Testis (tissue), 3 donors: Measurements from ENCODE around the gene KBTBD6. TPM values are rescaled to one million over a fixed set of nuclear protein-coding genes. Genes with fewer than 3 reads are reported as not detected.

Experiments
- DNase-seq: peaks from one replicate; pipeline ENCODE4 v3.0.0-alpha.2; 2019
- H3K27ac ChIP-seq, 2 donors: fragments of 200-600 bp; sonication (generic); one replicate each; pipeline ENCODE4 v1.5.1; 2019
- H3K27me3 ChIP-seq: fragments of 200-600 bp; sonication (generic); one replicate; pipeline ENCODE4 v1.5.1; 2019
- H3K36me3 ChIP-seq: fragments of 200-600 bp; sonication (generic); one replicate; pipeline ENCODE4 v1.5.1; 2017; ENCODE audit warnings: low read depth; ENCODE audit errors: missing control alignments
- H3K4me1 ChIP-seq: fragments of 200-600 bp; sonication (generic); one replicate; pipeline ENCODE4 v1.5.1; 2019
- H3K4me3 ChIP-seq, 2 donors: fragments of 200-600 bp; sonication (generic); one replicate each; pipeline ENCODE4 v1.5.1; 2017 to 2019
- H3K9me3 ChIP-seq: fragments of 200-600 bp; sonication (generic); one replicate; pipeline ENCODE4 v1.5.1; 2017
- POLR2A ChIP-seq: fragments of 450-650 bp; IDR thresholded peaks from one replicate; pipeline ENCODE4 v1.6.1; 2017; ENCODE audit warnings: antibody characterized with exemption, mild to moderate bottlenecking, moderate library complexity
- WGBS, 2 donors: methylation state at CpG; one replicate each; pipeline ENCODE4 v1.1.5; 2018; 5-methylcytosine and 5-hydroxymethylcytosine counted together
- intact Hi-C: fragments of 100-400 bp; cut with DNase I; formaldehyde crosslinking; loops from one replicate; pipeline ENCODE4 v1.15.1; 2023; ENCODE audit warnings: low total_unique reads
- microRNA counts, 2 donors: library from miRNA; unstranded; fragments of <30 nt; microRNA quantifications; one replicate each; lab custom pipeline; 2016
- microRNA-seq, 2 donors: library from miRNA; unstranded; fragments of <30 nt; microRNA quantifications; one replicate each; pipeline ENCODE4, GENCODE V29; 2016; ENCODE audit warnings: borderline number of aligned reads in 2 of 2, borderline replicate concordance in 1 of 2
- polyA plus RNA-seq: library from polyadenylated mRNA; stranded (reverse); fragments of 350-450 nt; fragmentation: Illumina TruSeq; extraction: RNeasy Lipid Tissue Mini Kit (QIAGEN cat#74804); gene quantifications from one replicate; pipeline ENCODE4 v1.2.3, GENCODE V29; 2014; ENCODE audit warnings: low read depth, low replicate concordance; ENCODE audit not compliant: insufficient read depth
- small RNA-seq, 2 donors: library from RNA; depleted of rRNA; stranded (forward); fragments of <200 nt; gene quantifications; one replicate each; pipeline ENCODE3, GENCODE V24; 2016
- total RNA-seq, 2 donors: library from RNA; depleted of rRNA; stranded (reverse); fragments of >200 nt; gene quantifications; one replicate each; pipeline ENCODE4 v1.2.3, GENCODE V29; 2016
- TF ChIP-seq, protein P1 (sequence below), 3 experiments: fragments of 450-650 bp in 2 of 3; fragments of 200-600 bp in 1 of 3; sonication (generic) in 1 of 3; IDR thresholded peaks; one replicate each; pipeline ENCODE4 v1.5.1; 2016 to 2019; ENCODE audit warnings: antibody characterized with exemption in 3 of 3, mild to moderate bottlenecking in 2 of 3, moderate library complexity in 1 of 3

KBTBD6 gene
- total and polyA plus RNA-seq, 3 donors from 2014 or later: 10.6 to 13.9 (median 13.1) TPM

DNA sequence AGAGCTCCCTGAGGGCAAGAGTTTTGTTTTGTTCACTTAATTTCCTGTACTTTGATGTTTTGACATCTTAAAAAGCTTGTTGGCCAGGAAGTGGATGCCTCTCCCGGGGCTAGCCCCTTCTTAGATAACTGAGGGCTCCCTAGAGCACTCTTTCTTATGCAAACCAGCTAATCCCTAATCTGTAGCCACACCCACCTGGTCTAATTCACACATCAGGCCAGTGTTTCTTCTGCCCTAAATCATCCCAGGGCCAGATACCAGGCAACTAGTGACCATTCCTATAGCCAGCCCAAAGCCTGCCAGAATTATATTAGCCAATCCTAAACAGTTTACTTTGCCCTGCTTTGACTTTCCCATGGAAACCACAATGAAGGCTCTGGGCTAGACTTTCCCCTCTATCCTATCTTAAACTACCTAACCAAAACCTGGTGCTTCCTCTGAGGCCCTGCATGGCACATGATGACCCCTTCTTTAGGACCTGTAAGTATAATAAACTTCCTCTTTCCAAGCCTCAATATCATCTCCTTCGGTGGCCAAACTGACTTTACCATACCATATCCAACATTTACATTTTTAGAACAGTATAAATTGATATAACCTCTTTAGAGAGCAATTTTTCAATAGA lies 46.5 kb downstream of the KBTBD6 start:
- H3K27me3 ChIP-seq: no peaks in the 10 kb centered on the region
- no peaks in the 10 kb centered on the region for H3K36me3 ChIP-seq
- 55 to 76% methylated on average over 2 of the region's 2 CpGs for WGBS, 2 donors
- H3K27ac ChIP-seq: no peak overlapping the region
- no peak for DNase-seq
- no peaks in the 10 kb centered on the region for H3K9me3 ChIP-seq
- TF ChIP-seq, protein P1, sequence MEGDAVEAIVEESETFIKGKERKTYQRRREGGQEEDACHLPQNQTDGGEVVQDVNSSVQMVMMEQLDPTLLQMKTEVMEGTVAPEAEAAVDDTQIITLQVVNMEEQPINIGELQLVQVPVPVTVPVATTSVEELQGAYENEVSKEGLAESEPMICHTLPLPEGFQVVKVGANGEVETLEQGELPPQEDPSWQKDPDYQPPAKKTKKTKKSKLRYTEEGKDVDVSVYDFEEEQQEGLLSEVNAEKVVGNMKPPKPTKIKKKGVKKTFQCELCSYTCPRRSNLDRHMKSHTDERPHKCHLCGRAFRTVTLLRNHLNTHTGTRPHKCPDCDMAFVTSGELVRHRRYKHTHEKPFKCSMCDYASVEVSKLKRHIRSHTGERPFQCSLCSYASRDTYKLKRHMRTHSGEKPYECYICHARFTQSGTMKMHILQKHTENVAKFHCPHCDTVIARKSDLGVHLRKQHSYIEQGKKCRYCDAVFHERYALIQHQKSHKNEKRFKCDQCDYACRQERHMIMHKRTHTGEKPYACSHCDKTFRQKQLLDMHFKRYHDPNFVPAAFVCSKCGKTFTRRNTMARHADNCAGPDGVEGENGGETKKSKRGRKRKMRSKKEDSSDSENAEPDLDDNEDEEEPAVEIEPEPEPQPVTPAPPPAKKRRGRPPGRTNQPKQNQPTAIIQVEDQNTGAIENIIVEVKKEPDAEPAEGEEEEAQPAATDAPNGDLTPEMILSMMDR (IDR thresholded peaks at IDR 0.05): no peak
- TF ChIP-seq POLR2A: no peak
- intact Hi-C loops: no loop called here
- H3K4me3 ChIP-seq: no peak overlapping the region
- H3K4me1 ChIP-seq: no peaks in the 10 kb centered on the region

DNA sequence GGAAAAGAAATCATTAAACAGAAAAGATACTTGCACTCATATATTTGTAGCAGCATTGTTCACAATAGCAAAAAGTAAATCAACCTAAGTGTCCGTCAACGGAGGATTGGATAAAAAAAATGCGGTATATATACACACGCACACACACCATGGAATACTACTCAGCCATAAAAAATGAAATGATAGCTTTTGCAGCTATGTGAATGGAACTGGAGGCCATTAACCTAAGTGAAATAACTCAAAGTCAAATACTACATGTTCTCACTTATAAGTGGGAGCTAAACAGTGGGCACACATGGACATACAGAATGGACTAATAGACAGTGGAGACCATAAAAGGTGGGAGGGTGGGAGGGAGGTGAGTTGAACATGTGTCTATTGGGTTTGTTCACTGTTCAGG lies 52.9 kb downstream of the KBTBD6 start:
- Histone ChIP-seq H3K4me3 (no peak overlapping the region), H3K27me3 (no peaks in the 10 kb centered on the region), H3K36me3 (no peaks in the 10 kb centered on the region), H3K4me1 (no peaks in the 10 kb centered on the region), H3K9me3 (no peaks in the 10 kb centered on the region), H3K27ac (no peak overlapping the region)
- no peak for DNase-seq
- intact Hi-C loops: loop anchor here (10.0 kb wide), 1 partner anchor 145 kb away; no protein-coding TSS in a partner anchor
- TF ChIP-seq, protein P1 (IDR thresholded peaks at IDR 0.05): no peak
- no peak for TF ChIP-seq POLR2A
- 96% methylated on average over 4 of the region's 4 CpGs for WGBS, 2 donors

MicroRNA genes within 50 kb of the gene (microRNA counts, 767-probe panel; counts per million panel counts)
- 0 to 152 counts per million in 2 donors for microRNA hsa-miR-3168 (lab: Ali Mortazavi, UCI)

Small RNAs within 50 kb of the gene (microRNA-seq; reads per million reads assigned to microRNA genes)
- gene MIR3168: 0 reads per million in 2 donors

Small RNAs within 50 kb of the gene (small RNA-seq; reads per million reads assigned to genes)
- gene MIR3168: 0 to 0.27 reads per million in 2 donors
- 0 reads per million in 2 donors for gene RN7SL597P

Other genes starting within 250 kb of the KBTBD6 start
- gene ELF1, start 113.5 kb downstream of the KBTBD6 start, total RNA-seq: 10 to 100 TPM; 54.8 to 67.5 TPM
- gene ELF1, start 113.5 kb downstream of the KBTBD6 start, polyA plus RNA-seq: 32.8 TPM
- gene WBP4, start 71.3 kb downstream of the KBTBD6 start, total RNA-seq: 10 to 100 TPM; 17.9 to 19.8 TPM
- 7.0 TPM for gene WBP4, start 71.3 kb downstream of the KBTBD6 start, polyA plus RNA-seq
- gene KBTBD7, start 61.8 kb upstream of the KBTBD6 start, total RNA-seq: 10 to 100 TPM; 11.0 TPM
- 7.7 TPM for gene KBTBD7, start 61.8 kb upstream of the KBTBD6 start, polyA plus RNA-seq
- 10 to 100 TPM; 20.3 to 32.8 TPM for gene MTRF1, start 130.8 kb upstream of the KBTBD6 start, total RNA-seq
- gene MTRF1, start 130.8 kb upstream of the KBTBD6 start, polyA plus RNA-seq: 23.7 TPM
- 10 to 100 TPM; 33.1 to 38.0 TPM for gene NAA16, start 178.5 kb upstream of the KBTBD6 start, total RNA-seq
- gene NAA16, start 178.5 kb upstream of the KBTBD6 start, polyA plus RNA-seq: 18.5 TPM